CD14-positive monocyte (primary cell): ENCODE measurements around the gene STRBP. TPM values are rescaled to one million over a fixed set of nuclear protein-coding genes. Genes with fewer than 3 reads are reported as not detected.

Source experiments
- DNase-seq, 3 donors: peaks; one replicate each; pipeline ENCODE4 v3.0.0-alpha.2; 2011 to 2022
- H2AFZ ChIP-seq: 2 replicates; pipeline ENCODE4 v1.6.0; 2012; ENCODE audit warnings: mild to moderate bottlenecking, low read depth, low read length, inconsistent platforms; ENCODE audit not compliant: insufficient read depth, poor library complexity, severe bottlenecking
- H3K27ac ChIP-seq, 2 donors: 1 replicate in 1 of 2; 2 replicates in 1 of 2; pipeline ENCODE4 v1.5.1; 2012 to 2013; ENCODE audit warnings: low read length in 2 of 2, control low read depth in 1 of 2, inconsistent platforms in 1 of 2, low read depth in 1 of 2, mild to moderate bottlenecking in 1 of 2
- H3K27me3 ChIP-seq, 2 donors: one replicate each; pipeline versions ENCODE4 v1.6.0 to v1.6.1; 2011 to 2013; ENCODE audit warnings: low read length in 2 of 2; ENCODE audit not compliant: control insufficient read depth in 2 of 2, insufficient read depth in 2 of 2
- H3K36me3 ChIP-seq, 2 donors: replicated peaks in 1 of 2; 1 replicate in 1 of 2; 2 replicates in 1 of 2; pipeline versions ENCODE4 v1.5.1 to v1.6.1; 2012 to 2013; ENCODE audit warnings: low read length in 2 of 2, control low read depth in 1 of 2, inconsistent platforms in 1 of 2, mild to moderate bottlenecking in 1 of 2; ENCODE audit not compliant: insufficient read depth in 2 of 2, control insufficient read depth in 1 of 2
- H3K4me1 ChIP-seq, 2 donors: 1 replicate in 1 of 2; 2 replicates in 1 of 2; pipeline versions ENCODE4 v1.5.1 to v1.6.1; 2012 to 2013; ENCODE audit warnings: low read length in 2 of 2, control low read depth in 1 of 2, inconsistent platforms in 1 of 2, mild to moderate bottlenecking in 1 of 2, moderate library complexity in 1 of 2; ENCODE audit not compliant: insufficient read depth in 2 of 2, control insufficient read depth in 1 of 2
- H3K4me2 ChIP-seq: replicated peaks from 2 replicates; pipeline ENCODE3; 2012; ENCODE audit warnings: low read length, moderate library complexity, mild to moderate bottlenecking; ENCODE audit not compliant: poor library complexity, severe bottlenecking; ENCODE audit errors: extremely low read depth
- H3K4me3 ChIP-seq, 3 experiments: fragments of 200-600 bp in 1 of 3; sonication (generic) in 1 of 3; replicated peaks in 1 of 3; 1 replicate in 2 of 3; 2 replicates in 1 of 3; pipeline ENCODE4 v1.5.1; 2011 to 2013; ENCODE audit warnings: low read length in 3 of 3, mild to moderate bottlenecking in 3 of 3, control low read depth in 2 of 3, low read depth in 2 of 3, inconsistent platforms in 1 of 3, moderate library complexity in 1 of 3
- H3K79me2 ChIP-seq: 2 replicates; pipeline ENCODE4 v1.6.0; 2012; ENCODE audit warnings: mild to moderate bottlenecking, control low read depth, inconsistent platforms, low read length, moderate library complexity; ENCODE audit not compliant: insufficient read depth
- H3K9ac ChIP-seq: 2 replicates; pipeline ENCODE4 v1.6.0; 2017; ENCODE audit warnings: low read length, mild to moderate bottlenecking; ENCODE audit not compliant: insufficient read depth, poor library complexity, severe bottlenecking
- H3K9me3 ChIP-seq, 2 donors: replicated peaks in 1 of 2; 1 replicate in 1 of 2; 2 replicates in 1 of 2; pipeline versions ENCODE4 v1.5.1 to v1.6.1; 2012 to 2013; ENCODE audit warnings: low read length in 2 of 2, control low read depth in 1 of 2; ENCODE audit not compliant: control insufficient read depth in 1 of 2, insufficient read depth in 1 of 2
- H4K20me1 ChIP-seq: 2 replicates; pipeline ENCODE4 v1.6.0; 2012; ENCODE audit warnings: mild to moderate bottlenecking, low read length, control low read depth, moderate library complexity; ENCODE audit not compliant: insufficient read depth
- H3K27ac Mint-ChIP-seq, 7 donors: one replicate each; pipeline ENCODE4 v1.8.0; 2020; ENCODE audit warnings: mild to moderate bottlenecking in 7 of 7, mixed read lengths in 7 of 7, moderate library complexity in 6 of 7, inconsistent platforms in 2 of 7
- H3K27me3 Mint-ChIP-seq, 3 donors: one replicate each; pipeline ENCODE4 v1.8.0; 2021 to 2022; ENCODE audit warnings: low read depth in 3 of 3, mild to moderate bottlenecking in 3 of 3, mixed read lengths in 3 of 3, moderate library complexity in 3 of 3, inconsistent platforms in 1 of 3
- H3K36me3 Mint-ChIP-seq, 2 donors: one replicate each; pipeline ENCODE4 v1.8.0; 2020; ENCODE audit warnings: mixed read lengths in 2 of 2, inconsistent platforms in 1 of 2, mild to moderate bottlenecking in 1 of 2
- H3K4me1 Mint-ChIP-seq: one replicate; pipeline ENCODE4 v1.8.0; 2020; ENCODE audit warnings: mild to moderate bottlenecking, mixed read lengths
- H3K4me3 Mint-ChIP-seq, 2 donors: one replicate each; pipeline ENCODE4 v1.8.0; 2020; ENCODE audit warnings: mild to moderate bottlenecking in 2 of 2, mixed read lengths in 2 of 2, moderate library complexity in 1 of 2
- H3K9me3 Mint-ChIP-seq, 7 donors: one replicate each; pipeline ENCODE4 v1.8.0; 2020 to 2022; ENCODE audit warnings: mixed read lengths in 7 of 7, mild to moderate bottlenecking in 6 of 7, moderate library complexity in 6 of 7, inconsistent platforms in 2 of 7
- CTCF ChIP-seq: fragments of 200-600 bp; IDR thresholded peaks from one replicate; pipeline ENCODE4 v1.8.0; 2022; ENCODE audit warnings: antibody characterized with exemption, mild to moderate bottlenecking
- WGBS: methylation state at CpG from one replicate; pipeline ENCODE4 v1.1.5; 2013; ENCODE audit warnings: missing lambda C conversion rate; ENCODE audit not compliant: insufficient coverage; 5-methylcytosine and 5-hydroxymethylcytosine counted together
- intact Hi-C, 2 donors: fragments of 100-400 bp; cut with micrococcal nuclease; formaldehyde crosslinking; loops; one replicate each; pipeline versions ENCODE4 v1.15.0 to v1.15.1; 2023
- polyA plus RNA-seq, 3 donors: library from polyadenylated mRNA; depleted of rRNA in 1 of 3; unstranded in 2 of 3; stranded (reverse) in 1 of 3; fragments of 300-500 nt in 2 of 3; fragments of >200 nt in 1 of 3; fragmentation: Illumina TruSeq in 2 of 3; gene quantifications; 1 replicate in 2 of 3; 2 replicates in 1 of 3; pipeline ENCODE4 v1.2.3, GENCODE V29; 2012 to 2021

Gene STRBP
- polyA plus RNA-seq, 3 donors: 0.97 to 1.9 (median 1.9) TPM

GRCh38 chr9:123090956-123091355 is 177.4 kb downstream of the STRBP start:
- H3K27ac Mint-ChIP-seq: no peak overlapping the region
- peaks cover 79 to 98% of the 10 kb centered on the region in 2 donors for H3K36me3 ChIP-seq

DNA sequence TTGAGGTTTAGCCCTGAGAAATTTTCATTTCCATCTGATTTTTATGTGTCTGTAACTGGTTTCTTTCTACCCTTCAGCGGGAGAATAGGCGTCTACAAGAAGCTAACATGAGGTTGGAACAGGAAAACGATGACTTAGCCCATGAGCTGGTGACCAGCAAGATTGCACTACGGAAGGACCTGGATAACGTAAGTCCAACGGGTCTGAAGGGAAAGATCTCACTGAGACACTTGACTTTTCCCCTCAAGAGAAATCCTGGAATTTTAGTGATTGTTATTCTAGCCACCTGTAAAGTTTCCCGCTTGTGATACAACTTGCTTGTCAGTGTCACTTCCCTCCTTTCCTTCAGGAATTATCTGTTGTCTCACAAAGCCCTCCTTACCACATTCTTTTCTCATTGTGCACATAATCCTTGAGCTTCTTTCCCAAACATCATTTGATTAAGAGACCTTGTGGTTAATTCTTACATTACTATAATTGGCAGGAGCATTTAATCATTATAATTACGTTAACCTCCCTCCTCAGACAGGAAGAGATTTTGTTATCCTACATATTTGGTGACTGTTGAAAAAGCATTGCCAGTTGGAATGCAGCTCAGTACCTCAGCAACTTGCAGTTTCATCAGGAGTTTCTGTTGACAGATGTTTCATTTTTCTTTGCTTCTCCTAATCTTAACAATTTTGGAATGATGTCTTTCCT is 178.0 kb downstream of the STRBP start:
- H3K36me3 ChIP-seq: peaks cover 77 to 98% of the 10 kb centered on the region in 2 donors
- H3K27me3 Mint-ChIP-seq: no peaks in the 10 kb centered on the region
- H3K4me1 ChIP-seq: no peaks in the 10 kb centered on the region
- H3K9me3 Mint-ChIP-seq: peaks cover 0 to 1% (median 0%) of the 10 kb centered on the region in 7 donors
- no peak for DNase-seq
- no peak overlapping the region for H3K27ac Mint-ChIP-seq
- WGBS: 100% methylated on average over 2 of the region's 8 CpGs
- H3K79me2 ChIP-seq: no peaks in the 10 kb centered on the region
- no peak overlapping the region for H3K9ac ChIP-seq
- H3K4me3 Mint-ChIP-seq: no peak overlapping the region
- no peak overlapping the region for H3K4me2 ChIP-seq
- H3K4me1 Mint-ChIP-seq: no peaks in the 10 kb centered on the region
- H4K20me1 ChIP-seq: no peaks in the 10 kb centered on the region
- peaks cover 78 to 91% of the 10 kb centered on the region in 2 donors for H3K36me3 Mint-ChIP-seq
- no peak overlapping the region for H3K4me3 ChIP-seq
- H2AFZ ChIP-seq: no peak overlapping the region
- TF ChIP-seq CTCF: no peak
- intact Hi-C loops: no loop called here
- no peaks in the 10 kb centered on the region for H3K9me3 ChIP-seq
- H3K27ac ChIP-seq: no peak overlapping the region
- H3K27me3 ChIP-seq: no peaks in the 10 kb centered on the region

More at GRCh38 chr9:123090956-123091355, 177.4 kb downstream of the STRBP start:
- no peak overlapping the region for H2AFZ ChIP-seq
- no peaks in the 10 kb centered on the region for H4K20me1 ChIP-seq
- Mint-ChIP-seq H3K36me3 (peaks cover 81 to 91% of the 10 kb centered on the region in 2 donors), H3K4me1 (no peaks in the 10 kb centered on the region), H3K27me3 (no peaks in the 10 kb centered on the region), H3K4me3 (no peak overlapping the region), H3K9me3 (peaks cover 0 to 1% (median 0%) of the 10 kb centered on the region in 7 donors)
- TF ChIP-seq CTCF: no peak
- no peaks in the 10 kb centered on the region for H3K27me3 ChIP-seq
- DNase-seq: no peak
- no peak overlapping the region for H3K4me2 ChIP-seq
- H3K27ac ChIP-seq: no peak overlapping the region
- H3K4me3 ChIP-seq: no peak overlapping the region
- intact Hi-C loops: no loop called here
- no peaks in the 10 kb centered on the region for H3K9me3 ChIP-seq
- whole genome bisulfite sequencing: no CpG with 5 or more reads among the region's 2 CpGs
- no peaks in the 10 kb centered on the region for H3K79me2 ChIP-seq
- H3K9ac ChIP-seq: no peak overlapping the region
- H3K4me1 ChIP-seq: no peaks in the 10 kb centered on the region
